GM12864 (cell line): ENCODE data around the gene GCH1.

Source experiments
- DNase-seq: peaks from one replicate; pipeline ENCODE4 v3.0.0-alpha.2; 2011; ENCODE audit warnings: low read depth
- H3K4me3 ChIP-seq: 2 replicates; pipeline ENCODE4 v1.5.1; 2011; ENCODE audit warnings: mild to moderate bottlenecking, low read depth, low read length, control low read depth
- TF ChIP-seq, protein P1 (sequence below): IDR thresholded peaks from 2 replicates; pipeline ENCODE4 v1.5.1; 2011; ENCODE audit warnings: low read depth, mild to moderate bottlenecking, moderate library complexity, low read length, control low read depth, inconsistent platforms; ENCODE audit errors: missing control alignments

The GCH1 gene

DNA sequence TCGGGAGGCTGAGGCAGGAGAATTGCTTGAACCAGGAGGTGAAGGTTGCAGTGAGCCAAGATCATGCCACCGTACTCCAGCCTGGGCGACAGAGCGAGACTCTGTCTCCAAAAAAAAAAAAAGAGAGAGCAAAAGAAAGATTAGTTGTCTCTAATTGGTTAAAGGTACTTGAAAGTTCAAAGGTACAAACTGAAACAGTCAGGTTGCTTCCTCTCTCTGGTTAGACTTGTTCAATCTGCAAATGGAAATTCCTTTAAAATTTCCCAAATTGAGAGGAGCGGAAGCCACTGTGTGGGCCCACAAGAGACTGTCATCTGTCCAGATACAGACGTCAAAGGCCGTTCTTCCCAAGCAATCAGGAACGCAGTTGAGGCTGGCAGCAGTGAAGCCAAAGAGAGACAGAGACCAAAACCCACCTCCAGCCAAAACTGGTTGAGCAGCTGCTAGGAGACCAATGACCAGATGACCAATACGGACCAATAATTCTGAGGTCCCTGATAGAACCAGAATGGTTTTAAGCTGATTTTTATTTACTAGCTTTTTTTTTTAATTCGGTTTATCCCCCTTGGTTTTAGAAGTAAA lies 63.6 kb downstream of the GCH1 start:
- TF ChIP-seq, protein P1, sequence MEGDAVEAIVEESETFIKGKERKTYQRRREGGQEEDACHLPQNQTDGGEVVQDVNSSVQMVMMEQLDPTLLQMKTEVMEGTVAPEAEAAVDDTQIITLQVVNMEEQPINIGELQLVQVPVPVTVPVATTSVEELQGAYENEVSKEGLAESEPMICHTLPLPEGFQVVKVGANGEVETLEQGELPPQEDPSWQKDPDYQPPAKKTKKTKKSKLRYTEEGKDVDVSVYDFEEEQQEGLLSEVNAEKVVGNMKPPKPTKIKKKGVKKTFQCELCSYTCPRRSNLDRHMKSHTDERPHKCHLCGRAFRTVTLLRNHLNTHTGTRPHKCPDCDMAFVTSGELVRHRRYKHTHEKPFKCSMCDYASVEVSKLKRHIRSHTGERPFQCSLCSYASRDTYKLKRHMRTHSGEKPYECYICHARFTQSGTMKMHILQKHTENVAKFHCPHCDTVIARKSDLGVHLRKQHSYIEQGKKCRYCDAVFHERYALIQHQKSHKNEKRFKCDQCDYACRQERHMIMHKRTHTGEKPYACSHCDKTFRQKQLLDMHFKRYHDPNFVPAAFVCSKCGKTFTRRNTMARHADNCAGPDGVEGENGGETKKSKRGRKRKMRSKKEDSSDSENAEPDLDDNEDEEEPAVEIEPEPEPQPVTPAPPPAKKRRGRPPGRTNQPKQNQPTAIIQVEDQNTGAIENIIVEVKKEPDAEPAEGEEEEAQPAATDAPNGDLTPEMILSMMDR, result no peak
- no peak overlapping the region for H3K4me3 ChIP-seq
- DNase-seq, result no peak

DNA sequence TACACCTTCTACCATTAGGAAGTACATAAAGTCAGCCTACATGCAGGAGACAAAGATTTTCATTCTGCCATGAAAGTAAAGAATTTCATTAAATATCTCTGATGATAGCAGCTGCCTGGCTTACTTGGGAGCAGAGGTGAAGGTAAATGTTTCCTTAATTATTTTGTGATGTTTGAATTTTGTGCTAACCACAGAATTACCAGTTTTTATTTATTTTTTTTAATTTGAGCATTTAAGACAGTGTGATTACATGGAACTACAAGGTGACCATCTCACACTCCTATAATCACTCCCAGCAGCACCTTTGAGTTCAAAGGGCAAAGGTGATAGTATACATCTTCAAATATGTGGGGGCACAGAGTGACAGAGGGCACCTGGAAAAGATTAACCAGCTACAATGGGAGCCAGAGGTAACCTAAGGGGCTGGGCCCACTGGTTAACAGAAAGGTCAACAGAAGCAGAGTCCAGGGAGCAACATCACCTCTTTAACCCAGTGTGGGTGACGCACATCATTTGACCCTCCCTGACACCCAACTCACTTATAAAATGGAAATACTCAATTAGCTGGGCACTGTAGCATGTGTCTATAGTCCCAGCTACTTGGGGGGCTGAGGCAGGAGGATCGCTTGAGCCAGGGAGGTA lies 65.0 kb downstream of the GCH1 start:
- H3K4me3 ChIP-seq, result no peak overlapping the region
- no peak for DNase-seq
- TF ChIP-seq, protein P1, result no peak

DNA sequence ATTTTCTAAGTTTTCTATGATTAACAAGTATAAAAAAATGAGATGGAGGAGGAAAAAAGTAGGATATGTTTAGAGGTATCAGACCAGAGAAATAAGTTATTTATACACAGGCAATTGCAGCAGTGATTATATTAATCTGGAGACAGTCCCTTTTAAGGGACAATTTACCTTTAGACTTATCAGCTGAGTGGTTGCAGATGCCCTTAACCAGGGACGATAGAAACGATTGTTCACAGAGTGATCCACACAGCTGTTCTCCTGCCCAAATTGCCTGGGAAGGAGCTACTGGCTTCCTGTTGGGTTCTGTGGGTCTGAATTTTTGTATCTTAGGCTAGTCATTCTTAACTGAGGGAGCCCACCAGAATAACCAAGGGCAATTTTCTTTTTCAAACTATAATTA lies 66.4 kb downstream of the GCH1 start:
- no peak for DNase-seq
- H3K4me3 ChIP-seq, result no peak overlapping the region
- TF ChIP-seq, protein P1, result no peak

DNA sequence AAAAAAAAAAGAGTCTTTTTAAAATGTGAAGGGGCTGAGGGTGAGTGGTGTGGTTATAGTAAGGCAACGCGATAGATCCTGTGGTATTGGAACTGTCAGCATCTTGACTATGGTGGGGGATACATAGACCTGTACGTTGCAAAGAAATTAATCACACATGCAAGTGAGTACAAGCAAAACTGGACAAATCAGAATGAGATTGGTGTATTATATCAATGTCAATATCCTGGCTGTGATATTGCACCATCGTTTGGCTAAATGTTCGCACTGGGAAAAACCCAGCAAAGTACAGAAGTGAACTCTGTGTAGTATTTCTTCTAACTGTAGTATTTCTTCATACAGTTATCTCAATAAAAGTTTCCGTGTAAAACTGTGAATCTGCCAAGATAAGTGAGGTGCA lies 67.9 kb downstream of the GCH1 start:
- H3K4me3 ChIP-seq, result no peak overlapping the region
- DNase-seq, result no peak
- TF ChIP-seq, protein P1, result no peak

DNA sequence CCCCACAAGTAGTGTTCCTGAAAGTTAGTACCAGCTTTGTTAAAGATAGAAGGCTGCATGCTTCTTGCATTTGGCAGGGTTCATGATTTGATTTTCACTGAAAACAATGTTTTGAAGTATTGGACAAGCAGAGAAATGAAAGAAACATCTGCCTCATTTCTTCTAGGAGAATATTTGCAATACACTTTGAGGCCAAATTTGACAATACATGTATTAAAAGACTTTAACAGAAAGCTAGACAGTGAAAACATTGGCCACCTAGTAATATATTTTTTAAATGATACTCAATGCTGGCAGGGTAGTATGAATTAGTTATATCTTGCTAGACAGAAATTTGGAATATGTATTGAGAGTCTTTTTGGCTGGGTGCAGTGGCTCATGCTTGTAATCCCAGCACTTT lies 68.5 kb downstream of the GCH1 start:
- no peak overlapping the region for H3K4me3 ChIP-seq
- no peak for DNase-seq
- TF ChIP-seq, protein P1, result no peak

DNA sequence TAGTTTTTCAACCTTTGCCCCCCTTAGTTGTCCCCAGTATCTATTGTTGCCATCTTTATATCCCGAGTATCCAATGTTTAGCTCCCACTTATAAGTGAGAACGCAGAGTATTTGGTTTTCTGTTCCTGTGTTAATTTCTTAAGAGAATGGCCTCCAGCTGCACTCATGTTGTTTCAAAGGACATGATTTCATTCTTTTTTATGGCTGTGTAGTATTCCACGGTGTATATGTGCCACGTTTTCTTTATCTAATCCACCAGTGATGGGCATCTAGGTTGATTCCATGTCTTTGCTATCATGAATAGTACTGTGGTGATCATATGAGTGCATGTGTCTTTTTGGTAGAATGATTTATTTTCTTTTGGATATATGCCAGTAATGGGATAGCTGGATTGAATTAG lies 72.0 kb downstream of the GCH1 start:
- TF ChIP-seq, protein P1, result no peak
- no peak for DNase-seq
- H3K4me3 ChIP-seq, result no peak overlapping the region
